Measurements from ENCODE around the gene NUDCD3. TPM values are rescaled to one million over a fixed set of nuclear protein-coding genes. Genes with fewer than 3 reads are reported as not detected.

Gene NUDCD3
- total RNA-seq, 2 donors from 2014 or later: 105 to 120 TPM

DNA sequence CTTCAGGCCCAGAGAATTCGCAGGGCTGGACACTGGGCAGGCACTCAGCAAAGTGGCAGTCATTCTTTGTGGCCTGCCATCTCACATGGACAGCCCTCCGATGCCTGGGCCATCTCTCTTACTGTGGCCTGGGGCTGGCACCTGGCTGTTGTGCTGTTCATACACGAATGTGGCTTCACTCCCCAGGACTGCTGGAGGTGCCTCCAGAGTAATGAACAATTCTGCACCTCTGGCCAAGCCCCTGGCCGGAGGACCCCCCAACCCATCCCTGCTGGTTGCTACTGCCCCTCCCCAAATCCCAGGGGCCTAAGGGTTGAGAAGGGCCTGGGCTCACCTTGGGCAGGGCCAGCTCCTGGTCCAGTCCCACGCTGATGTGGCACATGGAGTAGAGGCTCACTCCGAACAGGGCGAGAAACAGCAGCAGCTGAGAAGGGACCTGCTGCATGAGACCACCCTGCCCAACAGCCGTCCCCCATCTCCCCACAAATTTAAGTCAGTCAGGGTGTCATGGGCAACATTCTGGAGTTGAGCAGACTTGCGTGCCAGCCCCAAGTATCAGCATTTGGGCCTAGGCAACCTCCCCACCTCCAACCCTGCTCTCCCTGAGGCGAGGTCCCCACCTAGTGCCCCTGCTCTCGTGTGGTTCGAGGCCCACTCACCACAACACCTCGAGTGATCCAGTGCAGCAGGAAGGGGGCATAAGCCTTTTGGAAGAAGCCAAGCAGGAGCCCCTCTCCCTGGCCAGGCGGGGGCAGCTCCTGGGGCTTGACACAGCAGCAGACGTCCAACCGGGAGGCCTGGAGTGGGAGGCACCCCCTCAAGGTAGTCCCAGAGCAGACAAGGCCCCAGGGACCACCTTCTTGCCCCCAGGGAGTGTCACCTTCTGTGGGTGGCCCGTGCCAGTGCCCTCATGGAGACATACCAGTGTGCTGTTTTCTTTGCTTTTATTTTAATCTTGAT is 41.2 kb upstream of the NUDCD3 start:
- H3K4me3 Mint-ChIP-seq: no peak overlapping the region
- DNase-seq (no peak), ATAC-seq (replicated peaks in 1 of 2) (no peak)
- peaks cover 0 to 2% of the 10 kb centered on the region in 2 donors for H3K9me3 Mint-ChIP-seq
- H3K27me3 Mint-ChIP-seq (ENCODE audit: low read depth): no peaks in the 10 kb centered on the region
- no peaks in the 10 kb centered on the region for H3K36me3 Mint-ChIP-seq (ENCODE audit: insufficient read depth in 2 of 2)
- H3K27ac Mint-ChIP-seq: no peak overlapping the region
- no peaks in the 10 kb centered on the region for H3K4me1 Mint-ChIP-seq (ENCODE audit: low read depth)

DNA sequence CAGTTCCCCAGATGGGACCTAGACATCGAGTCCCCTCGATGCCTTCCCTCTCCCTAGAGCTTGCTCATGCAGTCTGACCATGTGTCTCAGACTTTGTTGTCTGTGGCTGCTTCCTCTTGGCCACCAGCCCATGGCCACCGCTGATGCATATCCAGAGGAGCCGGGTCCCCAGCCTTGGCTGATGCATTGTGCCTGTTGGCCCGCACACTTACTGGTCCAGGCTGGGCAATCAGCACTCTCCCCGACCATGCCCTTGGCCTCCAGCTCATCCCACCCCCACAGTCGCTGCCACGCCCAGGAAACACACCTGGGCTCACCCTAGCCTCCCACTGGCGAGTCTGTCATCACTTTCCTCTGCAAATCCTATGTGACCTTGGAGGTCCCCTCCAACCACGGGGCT is 40.5 kb upstream of the NUDCD3 start:
- no peak overlapping the region for H3K4me3 Mint-ChIP-seq
- no peaks in the 10 kb centered on the region for H3K27me3 Mint-ChIP-seq (ENCODE audit: low read depth)
- DNase-seq: no peak
- no peak overlapping the region for H3K27ac Mint-ChIP-seq
- peaks cover under 1 to 3% of the 10 kb centered on the region in 2 donors for H3K9me3 Mint-ChIP-seq
- H3K4me1 Mint-ChIP-seq (ENCODE audit: low read depth): no peaks in the 10 kb centered on the region
- H3K36me3 Mint-ChIP-seq (ENCODE audit: insufficient read depth in 2 of 2): peaks cover under 1% of the 10 kb centered on the region in 2 donors
- ATAC-seq (replicated peaks in 1 of 2): no peak

DNA sequence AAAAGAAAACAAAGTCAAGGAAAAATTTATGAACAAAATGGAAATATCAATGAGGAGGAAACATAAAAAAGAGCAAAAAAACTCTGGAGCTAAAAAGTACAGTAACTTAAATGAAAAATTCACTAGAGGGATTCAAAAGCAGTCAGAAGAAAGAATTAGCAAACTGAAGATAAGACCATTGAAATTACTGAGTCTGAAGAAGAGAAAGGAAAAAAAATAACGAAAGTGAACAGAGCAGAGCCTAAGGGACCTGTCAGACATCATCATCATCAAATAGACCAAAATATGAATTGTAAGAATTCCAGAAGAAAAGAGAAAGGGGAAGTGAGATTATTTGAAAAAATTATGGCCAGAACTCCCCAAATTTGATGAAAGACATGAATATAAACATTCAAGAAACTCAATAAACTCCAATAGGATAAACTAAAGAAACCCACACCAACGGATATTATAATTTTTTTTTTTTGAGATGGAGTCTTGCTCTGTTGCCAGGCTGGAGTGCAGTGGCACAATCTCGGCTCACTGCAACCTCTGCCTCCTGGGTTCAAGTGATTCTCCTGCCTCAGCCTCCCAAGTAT is 34.4 kb upstream of the NUDCD3 start:
- H3K4me1 Mint-ChIP-seq (ENCODE audit: low read depth): no peaks in the 10 kb centered on the region

DNA sequence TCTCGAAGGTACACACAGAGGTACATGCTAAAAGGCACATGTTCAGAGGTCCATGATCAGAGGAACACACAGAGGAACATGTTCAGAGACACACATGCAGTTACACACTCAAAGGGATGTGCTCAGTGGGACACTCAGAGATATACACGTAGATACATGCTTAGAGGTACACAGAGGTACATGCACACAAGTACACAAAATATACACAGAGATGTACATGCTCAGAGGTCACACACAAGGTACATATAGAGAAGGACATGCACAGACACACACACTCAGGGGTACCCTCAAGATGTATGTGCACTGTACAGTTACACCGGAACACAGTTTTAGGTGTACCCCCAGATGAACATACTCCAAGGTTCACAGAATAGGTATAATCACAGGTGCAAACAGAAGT is 31.9 kb upstream of the NUDCD3 start:
- Mint-ChIP-seq H3K27me3 (ENCODE audit: low read depth) (no peaks in the 10 kb centered on the region), H3K4me3 (no peak overlapping the region), H3K27ac (no peak overlapping the region), H3K9me3 (peaks cover 7 to 9% of the 10 kb centered on the region in 2 donors), H3K4me1 (ENCODE audit: low read depth) (no peaks in the 10 kb centered on the region), H3K36me3 (ENCODE audit: insufficient read depth in 2 of 2) (peaks cover 13% of the 10 kb centered on the region in 2 donors)
- no peak for ATAC-seq (replicated peaks in 1 of 2)
- DNase-seq: no peak

More for the DNA sequence above, 34.4 kb upstream of the NUDCD3 start:
- H3K36me3 Mint-ChIP-seq (ENCODE audit: insufficient read depth in 2 of 2): peaks cover 13% of the 10 kb centered on the region in 2 donors
- H3K27ac Mint-ChIP-seq: no peak overlapping the region
- H3K4me3 Mint-ChIP-seq: no peak overlapping the region
- no peaks in the 10 kb centered on the region for H3K27me3 Mint-ChIP-seq (ENCODE audit: low read depth)
- peaks cover 9 to 10% of the 10 kb centered on the region in 2 donors for H3K9me3 Mint-ChIP-seq
- DNase-seq (no peak), ATAC-seq (replicated peaks in 1 of 2) (no peak)

DNA sequence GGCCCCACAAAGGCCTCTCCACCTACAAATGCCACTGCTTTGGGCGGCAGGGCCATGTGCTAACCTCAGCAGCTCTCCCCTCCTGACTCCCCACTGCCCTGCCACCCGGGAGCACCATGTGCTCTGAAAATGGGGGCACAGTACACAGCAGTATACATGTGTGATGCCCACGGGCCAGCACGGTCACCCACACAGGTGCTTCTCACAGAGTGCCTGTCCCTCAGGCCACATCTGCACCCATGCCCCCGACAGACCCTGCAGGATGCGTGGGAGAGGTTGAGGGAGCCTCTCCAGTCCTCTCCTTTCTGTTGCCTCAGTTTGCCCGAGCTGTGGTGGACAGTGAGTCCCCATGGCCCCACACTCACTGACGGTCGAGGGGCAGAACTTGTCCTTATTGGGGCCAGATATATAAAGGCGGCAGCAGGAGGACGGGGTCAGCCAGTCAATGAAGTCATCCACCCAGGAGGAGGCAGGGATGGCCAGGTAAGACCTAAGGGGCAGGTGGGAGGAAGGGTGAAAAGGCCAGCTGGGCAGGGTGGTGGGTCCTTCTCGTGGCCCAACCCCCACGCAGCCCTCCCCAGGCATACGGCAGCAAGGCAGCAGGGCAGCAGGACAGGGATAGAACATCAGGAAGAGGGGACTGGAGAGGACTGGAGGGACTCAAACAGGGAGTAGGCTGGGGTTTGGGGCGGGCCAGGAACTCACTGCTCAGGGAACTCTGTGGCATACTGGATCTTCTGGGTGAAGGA is 31.1 kb upstream of the NUDCD3 start:
- ATAC-seq (replicated peaks in 1 of 2) (no peak), DNase-seq (no peak)
- H3K27me3 Mint-ChIP-seq (ENCODE audit: low read depth): no peaks in the 10 kb centered on the region
- no peak overlapping the region for H3K4me3 Mint-ChIP-seq
- H3K27ac Mint-ChIP-seq: no peak overlapping the region
- no peaks in the 10 kb centered on the region for H3K4me1 Mint-ChIP-seq (ENCODE audit: low read depth)
- peaks cover 7 to 9% of the 10 kb centered on the region in 2 donors for H3K9me3 Mint-ChIP-seq
- H3K36me3 Mint-ChIP-seq (ENCODE audit: insufficient read depth in 2 of 2): peaks cover 13% of the 10 kb centered on the region in 2 donors

DNA sequence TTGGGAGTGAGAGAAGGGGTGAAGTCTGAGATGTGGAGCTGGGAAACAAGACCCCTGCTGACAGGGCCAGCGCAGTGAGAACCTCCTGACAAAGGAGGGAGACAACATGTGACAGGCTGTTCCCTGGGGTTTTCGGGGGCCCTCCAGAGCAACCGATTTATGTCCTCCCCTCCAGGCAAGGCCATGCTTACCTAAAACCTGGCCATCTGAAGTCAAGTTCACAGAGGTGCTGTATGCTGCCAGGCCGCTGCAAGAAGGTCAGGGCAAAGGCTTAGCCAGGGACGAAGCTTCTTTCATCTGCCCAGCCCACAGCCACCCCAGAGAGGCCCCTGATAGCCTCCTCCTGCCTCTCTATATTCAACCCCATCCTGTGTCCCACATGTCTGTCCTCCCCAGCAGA is 30.1 kb upstream of the NUDCD3 start:
- Mint-ChIP-seq H3K4me1 (ENCODE audit: low read depth) (no peaks in the 10 kb centered on the region), H3K9me3 (peaks cover 5 to 6% of the 10 kb centered on the region in 2 donors)

DNA sequence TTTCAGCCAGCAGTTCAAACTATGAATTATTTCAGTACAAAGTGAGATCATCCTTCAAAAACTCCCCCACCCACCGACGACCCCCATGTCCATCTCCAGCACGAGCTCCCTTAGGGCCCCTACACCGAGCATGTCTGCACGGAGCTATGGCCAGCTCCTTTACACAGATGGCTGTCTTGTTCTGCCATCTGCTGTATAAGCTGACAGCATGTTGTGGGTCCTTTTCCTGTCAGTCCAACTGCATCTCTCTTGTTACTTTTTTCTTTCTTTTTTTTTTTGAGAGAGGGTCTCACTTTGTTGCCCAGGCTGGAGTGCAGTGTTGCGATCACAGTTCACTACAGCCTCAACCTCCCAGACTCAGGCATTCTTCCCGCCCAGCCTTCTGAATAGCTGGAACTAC is 29.1 kb upstream of the NUDCD3 start:
- peaks cover under 1 to 2% of the 10 kb centered on the region in 2 donors for H3K9me3 Mint-ChIP-seq
- H3K36me3 Mint-ChIP-seq (ENCODE audit: insufficient read depth in 2 of 2): peaks cover 3 to 5% of the 10 kb centered on the region in 2 donors
- no peaks in the 10 kb centered on the region for H3K4me1 Mint-ChIP-seq (ENCODE audit: low read depth)
- H3K27me3 Mint-ChIP-seq (ENCODE audit: low read depth): no peaks in the 10 kb centered on the region
- ATAC-seq (replicated peaks in 1 of 2): no peak
- DNase-seq: no peak
- no peak overlapping the region for H3K27ac Mint-ChIP-seq
- H3K4me3 Mint-ChIP-seq: no peak overlapping the region

More for the DNA sequence above, 30.1 kb upstream of the NUDCD3 start:
- H3K27me3 Mint-ChIP-seq (ENCODE audit: low read depth): no peaks in the 10 kb centered on the region
- no peak for DNase-seq
- no peak overlapping the region for H3K27ac Mint-ChIP-seq
- H3K4me3 Mint-ChIP-seq: no peak overlapping the region
- ATAC-seq (replicated peaks in 1 of 2): no peak
- H3K36me3 Mint-ChIP-seq (ENCODE audit: insufficient read depth in 2 of 2): peaks cover 8 to 9% of the 10 kb centered on the region in 2 donors

DNA sequence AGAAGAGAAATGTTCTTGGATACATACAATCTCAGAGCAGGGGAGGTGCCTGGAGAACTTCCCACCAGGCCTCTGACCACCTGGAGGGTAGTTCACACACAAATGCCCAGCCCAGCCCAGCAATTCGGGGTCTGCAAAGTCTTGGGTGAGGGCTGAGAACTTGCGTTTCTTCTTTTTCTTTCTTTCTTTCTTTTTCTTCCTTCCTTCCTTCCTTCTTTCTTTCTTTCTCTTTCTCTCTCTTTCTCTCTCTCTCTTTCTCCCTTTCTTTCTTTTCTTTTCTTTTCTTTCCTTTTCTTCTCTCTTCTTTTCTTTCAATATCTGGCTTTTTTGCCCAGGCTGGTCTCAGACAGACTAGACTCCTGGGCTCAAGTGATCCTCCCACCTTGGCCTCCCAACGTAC is 28.3 kb upstream of the NUDCD3 start:
- DNase-seq (no peak), ATAC-seq (replicated peaks in 1 of 2) (no peak)
- Mint-ChIP-seq H3K9me3 (no peaks in the 10 kb centered on the region), H3K4me3 (no peak overlapping the region), H3K27ac (no peak overlapping the region), H3K4me1 (ENCODE audit: low read depth) (no peaks in the 10 kb centered on the region), H3K36me3 (ENCODE audit: insufficient read depth in 2 of 2) (no peaks in the 10 kb centered on the region), H3K27me3 (ENCODE audit: low read depth) (no peaks in the 10 kb centered on the region)

DNA sequence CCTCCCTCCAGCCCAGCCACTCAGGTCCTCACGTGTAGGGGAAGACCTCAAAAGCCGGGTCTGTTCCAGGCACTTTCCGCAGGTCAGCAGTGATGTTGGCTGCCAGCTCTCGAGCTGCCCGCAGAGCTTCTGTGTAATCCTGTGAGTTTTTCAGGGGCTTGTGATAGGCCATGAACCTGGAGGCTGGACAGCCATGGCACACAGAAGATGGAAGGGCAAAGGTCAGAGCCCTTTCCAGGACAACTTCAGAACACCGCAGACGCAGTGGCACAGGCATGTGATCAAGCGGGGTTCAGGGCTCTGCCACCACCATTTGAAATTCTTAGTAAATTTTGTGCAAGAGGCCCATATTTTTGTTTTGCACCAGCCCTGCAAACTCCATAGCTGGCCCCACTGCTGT is 26.7 kb upstream of the NUDCD3 start:
- no peak for ATAC-seq (replicated peaks in 1 of 2)

DNA sequence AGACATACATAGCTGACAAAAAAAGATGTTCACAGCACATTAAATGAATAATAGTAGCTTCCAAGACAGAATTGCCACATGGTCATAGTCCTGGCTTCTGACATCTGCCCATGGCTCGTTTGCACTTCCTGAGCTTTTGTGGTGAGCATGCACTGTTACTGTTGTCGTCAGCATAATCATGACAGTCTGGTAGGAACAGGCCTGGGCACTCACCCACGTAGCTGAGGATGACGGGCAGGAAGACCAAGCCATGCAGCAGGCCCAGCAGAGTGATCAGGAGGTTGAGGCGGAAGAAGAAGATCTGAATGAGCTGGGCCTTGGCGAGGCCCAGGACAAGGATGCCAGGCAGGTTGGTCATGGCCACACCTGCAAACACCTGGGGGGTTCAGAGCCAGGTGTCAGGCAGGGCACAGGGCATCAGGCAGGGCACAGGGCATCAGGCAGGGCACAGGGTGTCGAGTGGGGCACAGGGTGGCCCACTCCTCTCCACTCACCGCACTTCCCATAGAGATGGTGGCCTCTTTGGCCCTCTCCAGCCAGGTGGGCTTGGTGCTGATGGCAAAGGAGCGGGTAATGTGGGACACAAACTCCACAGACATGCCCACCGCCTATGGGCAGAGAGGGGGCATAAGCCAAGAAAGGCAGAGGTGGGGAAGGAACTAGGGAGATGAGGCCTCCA is 25.3 kb upstream of the NUDCD3 start:
- H3K4me3 Mint-ChIP-seq: no peak overlapping the region
- no peak for ATAC-seq (replicated peaks in 1 of 2)
- peaks cover 0 to 1% of the 10 kb centered on the region in 2 donors for H3K9me3 Mint-ChIP-seq
- no peak for DNase-seq
- H3K4me1 Mint-ChIP-seq (ENCODE audit: low read depth): no peaks in the 10 kb centered on the region
- no peak overlapping the region for H3K27ac Mint-ChIP-seq
- H3K36me3 Mint-ChIP-seq (ENCODE audit: insufficient read depth in 2 of 2): peaks cover 0 to 2% of the 10 kb centered on the region in 2 donors
- H3K27me3 Mint-ChIP-seq (ENCODE audit: low read depth): peaks cover 10% of the 10 kb centered on the region

More for the DNA sequence above, 26.7 kb upstream of the NUDCD3 start:
- Mint-ChIP-seq H3K4me1 (ENCODE audit: low read depth) (no peaks in the 10 kb centered on the region), H3K9me3 (no peaks in the 10 kb centered on the region), H3K27me3 (ENCODE audit: low read depth) (peaks cover 5% of the 10 kb centered on the region), H3K36me3 (ENCODE audit: insufficient read depth in 2 of 2) (no peaks in the 10 kb centered on the region), H3K4me3 (no peak overlapping the region), H3K27ac (no peak overlapping the region)
- no peak for DNase-seq

DNA sequence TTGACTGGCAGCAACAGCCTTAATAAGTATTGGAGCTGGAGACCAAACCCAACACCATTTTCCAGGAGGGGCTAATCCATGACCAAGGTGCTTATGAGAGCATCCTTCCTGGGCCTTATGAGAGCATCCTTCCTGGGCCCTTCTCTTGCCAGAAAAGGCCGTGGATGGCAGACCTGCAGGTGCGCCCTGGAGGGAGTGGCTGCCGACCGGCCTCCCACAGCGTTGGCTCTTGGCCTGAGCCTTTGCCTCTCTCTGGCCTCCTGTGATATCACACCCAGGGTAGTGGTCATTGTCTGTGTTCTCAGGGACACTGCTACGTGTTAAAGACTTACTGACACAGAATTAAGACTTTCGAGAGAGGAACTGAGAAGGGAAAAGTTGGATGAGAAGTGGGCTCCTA is 22.3 kb upstream of the NUDCD3 start:
- Mint-ChIP-seq H3K4me3 (no peak overlapping the region), H3K9me3 (peaks cover 0 to 1% of the 10 kb centered on the region in 2 donors), H3K4me1 (ENCODE audit: low read depth) (peaks cover 11% of the 10 kb centered on the region), H3K36me3 (ENCODE audit: insufficient read depth in 2 of 2) (peaks cover 3 to 4% of the 10 kb centered on the region in 2 donors), H3K27ac (no peak overlapping the region), H3K27me3 (ENCODE audit: low read depth) (peaks cover 11% of the 10 kb centered on the region)
- DNase-seq: no peak
- ATAC-seq (replicated peaks in 1 of 2): no peak

DNA sequence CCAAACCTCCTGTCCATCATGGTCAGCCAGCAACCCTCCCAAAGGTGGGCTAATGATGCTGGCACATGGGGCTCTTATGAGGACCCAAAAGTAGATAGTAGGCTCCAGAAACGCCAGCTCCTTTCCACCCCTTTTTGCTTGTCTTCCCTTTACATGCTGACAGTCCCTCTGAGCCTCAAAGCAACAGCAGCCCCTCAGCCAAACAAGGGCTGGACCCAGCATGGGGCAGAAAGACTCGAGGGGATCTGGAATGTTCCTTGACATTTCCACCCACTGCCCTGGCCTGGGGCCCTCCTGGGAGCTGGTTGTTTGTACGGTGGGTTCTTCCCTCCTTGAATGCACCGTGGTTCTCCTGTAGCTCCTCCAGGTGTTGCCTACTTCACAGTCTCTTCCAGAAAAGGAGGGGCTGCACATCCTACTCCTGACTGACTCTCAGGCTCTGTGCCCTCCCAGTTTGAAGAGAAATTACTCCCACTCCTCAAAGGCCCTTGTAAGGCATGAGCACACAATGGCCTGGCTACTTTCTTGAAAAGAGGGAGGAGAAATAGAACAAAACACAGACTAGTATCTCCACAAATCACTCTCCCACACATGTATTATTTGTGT is 21.5 kb upstream of the NUDCD3 start:
- no peak overlapping the region for H3K27ac Mint-ChIP-seq
- peaks cover under 1 to 1% of the 10 kb centered on the region in 2 donors for H3K9me3 Mint-ChIP-seq
- peaks cover 11% of the 10 kb centered on the region for H3K4me1 Mint-ChIP-seq (ENCODE audit: low read depth)
- H3K27me3 Mint-ChIP-seq (ENCODE audit: low read depth): peaks cover 11% of the 10 kb centered on the region
- H3K36me3 Mint-ChIP-seq (ENCODE audit: insufficient read depth in 2 of 2): peaks cover 3 to 4% of the 10 kb centered on the region in 2 donors
- DNase-seq: no peak
- H3K4me3 Mint-ChIP-seq: no peak overlapping the region
- ATAC-seq (replicated peaks in 1 of 2): no peak

Measured in activated T-cell treated with anti-CD3 and anti-CD28 coated beads, Interleukin-2, amount 50 U/mL, for 72 hours (primary cell).